Measurements from ENCODE around the gene SH3RF3.

- no peak for TF ChIP-seq CTCF (IDR thresholded peaks at IDR 0.05)
- no peak for TF ChIP-seq POLR2A (IDR thresholded peaks at IDR 0.05)
- no peak for TF ChIP-seq POLR2AphosphoS5 (IDR thresholded peaks at IDR 0.05; ENCODE audit: insufficient read depth in 1 of 2, low read depth in 1 of 2)
These were observed 311.0 kb downstream of the SH3RF3 start for GRCh38 chr2:109439986-109440385.

Data from vagina (tissue), 2 donors.